Activated CD8-positive, alpha-beta memory T cell treated with anti-CD3 and anti-CD28 coated beads, Interleukin-2, amount 50 U/mL, for 1 hour (primary cell): ENCODE results near the gene RAB20.

Experiments
- DNase-seq: peaks from one replicate; pipeline ENCODE4 v3.0.0-alpha.2; 2020; ENCODE audit errors: extremely low read depth

The RAB20 gene

DNA sequence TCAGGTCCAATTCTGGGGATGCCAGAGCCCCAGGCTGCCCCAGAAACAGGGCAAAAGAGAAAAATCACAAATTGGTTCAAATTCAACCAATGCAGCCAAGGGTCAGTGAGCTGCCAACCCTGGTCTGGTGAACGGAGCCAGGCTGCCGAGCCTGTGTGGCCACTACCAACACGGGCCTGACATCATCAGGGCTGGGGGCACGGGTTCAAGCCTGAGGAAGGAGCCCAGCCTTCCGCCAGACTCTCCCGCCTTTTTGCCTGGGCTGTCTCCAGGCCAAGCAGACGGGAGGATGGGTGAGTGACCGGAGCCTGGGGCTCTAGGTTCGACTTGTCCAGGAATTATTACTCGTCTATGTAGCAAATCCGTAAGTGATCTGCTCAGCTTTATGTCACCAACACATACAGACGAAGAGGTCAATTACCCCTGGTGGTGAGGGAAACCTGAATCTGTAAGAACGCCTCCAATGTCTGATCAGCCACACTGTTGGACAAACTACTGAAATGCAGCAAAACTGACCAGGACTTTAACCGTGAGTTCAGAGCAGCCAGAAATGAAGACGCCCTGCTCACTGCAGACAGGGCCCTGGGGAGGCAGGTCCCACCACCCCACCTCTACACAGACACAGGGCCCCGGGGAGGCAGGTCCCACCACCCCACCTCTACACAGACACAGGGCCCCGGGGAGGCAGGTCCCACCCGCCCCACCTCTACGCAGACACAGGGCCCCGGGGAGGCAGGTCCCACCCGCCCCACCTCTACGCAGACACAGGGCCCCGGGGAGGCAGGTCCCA lies 31.8 kb downstream of the RAB20 start:
- DNase-seq = no peak

DNA sequence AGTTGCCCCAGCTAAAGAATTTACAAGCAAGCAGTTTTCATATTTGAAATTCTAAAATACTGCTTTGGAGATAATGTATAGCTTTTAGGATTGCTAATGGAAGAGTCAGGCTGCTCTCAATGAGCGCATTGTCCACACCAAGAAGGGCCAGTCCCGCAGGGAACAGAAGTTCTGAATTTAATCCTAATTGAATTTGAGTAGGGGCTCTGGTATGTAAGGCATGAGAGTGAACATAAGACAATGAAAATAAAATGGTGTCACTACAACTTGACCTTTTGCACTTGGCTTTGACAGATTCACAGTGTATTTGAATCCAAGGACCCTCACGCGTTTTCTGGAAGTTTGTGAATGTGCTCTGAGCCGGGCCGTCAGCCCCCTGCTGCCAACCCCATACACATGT lies 32.6 kb downstream of the RAB20 start:
- no peak for DNase-seq

DNA sequence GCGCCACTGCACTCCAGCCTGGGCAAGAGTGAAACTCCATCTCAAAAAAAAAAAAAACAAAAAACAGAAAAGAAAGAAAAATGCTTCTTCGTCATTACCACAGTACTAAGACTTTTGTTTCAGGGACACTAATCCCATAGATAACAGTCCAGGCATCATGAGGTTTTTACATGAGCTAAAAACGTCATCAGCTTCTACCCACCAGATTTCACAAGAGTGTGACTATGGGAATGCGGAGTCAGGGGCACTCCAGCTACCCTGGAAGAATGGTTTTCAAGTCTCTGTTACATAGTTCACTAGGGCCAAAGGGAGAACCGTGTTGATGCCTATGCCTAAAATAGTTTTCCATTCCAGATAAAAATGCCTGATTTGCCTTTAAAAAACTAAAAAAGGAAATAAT lies 33.2 kb downstream of the RAB20 start:
- DNase-seq = no peak

DNA sequence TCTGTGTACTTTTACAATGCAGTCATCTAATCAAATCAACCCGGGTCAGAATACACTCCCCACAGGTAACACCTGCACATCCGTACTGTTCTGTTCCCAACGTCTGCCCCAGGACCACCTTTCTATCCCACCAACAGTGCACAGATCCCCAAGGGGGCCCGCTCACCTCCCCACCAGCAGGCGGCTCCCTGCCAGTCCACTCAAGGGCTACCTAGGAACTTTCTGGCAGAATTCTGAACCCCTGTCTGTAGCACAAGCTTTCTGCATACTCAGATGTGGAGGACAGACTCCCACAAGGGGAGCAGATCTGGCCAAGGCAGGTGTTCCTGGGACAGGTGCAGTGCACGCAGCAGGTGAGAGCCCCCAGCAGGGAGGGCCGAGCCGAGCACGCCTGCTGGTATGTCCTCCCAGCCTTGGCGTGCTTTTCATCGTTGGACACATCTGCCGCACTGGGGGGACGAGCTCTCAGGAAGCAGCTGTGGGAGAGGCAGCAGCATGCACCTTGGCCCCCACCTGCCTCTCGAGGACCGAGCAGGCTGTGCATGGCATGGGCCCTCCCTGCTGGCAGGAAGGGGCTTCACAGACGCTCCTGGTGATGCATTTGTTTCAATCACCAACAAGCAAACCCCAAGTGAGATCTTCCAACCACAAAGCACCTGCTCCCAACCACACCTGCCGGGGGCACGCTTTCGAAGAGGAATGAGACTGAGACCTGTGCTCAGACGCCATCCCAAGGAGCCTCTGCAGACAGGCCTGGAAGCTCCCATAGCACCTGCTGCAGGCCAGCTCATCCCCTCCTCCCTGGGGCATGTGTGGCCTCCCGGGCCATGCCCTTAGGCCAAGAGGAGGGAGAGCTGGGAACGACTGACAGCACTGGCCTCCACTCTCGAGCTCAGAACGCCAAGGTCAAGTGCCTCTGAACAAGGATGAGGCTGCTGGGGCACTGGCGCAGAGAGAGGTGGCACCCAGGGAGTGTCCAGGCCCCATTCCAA lies 35.9 kb downstream of the RAB20 start:
- no peak for DNase-seq

DNA sequence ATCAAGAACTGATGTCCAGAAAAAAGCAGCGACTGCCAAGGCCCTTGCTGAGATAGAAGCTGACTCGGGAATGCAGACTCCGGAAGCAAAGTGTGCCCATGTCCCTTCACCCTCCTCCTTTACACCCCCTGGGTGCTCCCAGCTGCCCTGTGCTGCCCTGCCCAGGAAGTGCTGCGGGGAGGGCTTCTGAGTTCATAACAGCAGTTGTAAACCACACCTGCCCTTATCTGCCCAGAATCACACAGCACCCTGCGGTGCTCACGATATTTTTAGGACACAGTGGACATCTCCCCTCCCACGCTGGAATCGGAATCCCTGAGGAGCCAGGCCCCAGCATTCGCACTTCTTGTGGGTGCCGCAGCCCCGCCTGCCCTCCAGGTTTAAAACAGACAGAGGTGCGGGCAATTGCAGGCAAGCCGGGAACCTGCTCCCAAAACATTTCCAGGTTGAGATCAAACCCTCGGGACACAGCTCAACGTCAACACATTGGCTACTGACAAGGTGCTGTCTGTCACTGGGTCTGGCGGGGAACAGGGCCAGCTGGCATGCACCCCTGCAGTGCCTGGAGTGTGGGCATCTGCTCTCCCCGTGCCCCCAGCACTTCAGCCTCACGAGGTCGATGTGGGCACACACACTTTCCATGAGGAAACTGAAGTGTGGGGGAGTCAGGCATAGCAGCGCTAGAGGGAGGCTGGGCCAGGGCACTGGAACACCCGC lies 36.8 kb downstream of the RAB20 start:
- DNase-seq = no peak

DNA sequence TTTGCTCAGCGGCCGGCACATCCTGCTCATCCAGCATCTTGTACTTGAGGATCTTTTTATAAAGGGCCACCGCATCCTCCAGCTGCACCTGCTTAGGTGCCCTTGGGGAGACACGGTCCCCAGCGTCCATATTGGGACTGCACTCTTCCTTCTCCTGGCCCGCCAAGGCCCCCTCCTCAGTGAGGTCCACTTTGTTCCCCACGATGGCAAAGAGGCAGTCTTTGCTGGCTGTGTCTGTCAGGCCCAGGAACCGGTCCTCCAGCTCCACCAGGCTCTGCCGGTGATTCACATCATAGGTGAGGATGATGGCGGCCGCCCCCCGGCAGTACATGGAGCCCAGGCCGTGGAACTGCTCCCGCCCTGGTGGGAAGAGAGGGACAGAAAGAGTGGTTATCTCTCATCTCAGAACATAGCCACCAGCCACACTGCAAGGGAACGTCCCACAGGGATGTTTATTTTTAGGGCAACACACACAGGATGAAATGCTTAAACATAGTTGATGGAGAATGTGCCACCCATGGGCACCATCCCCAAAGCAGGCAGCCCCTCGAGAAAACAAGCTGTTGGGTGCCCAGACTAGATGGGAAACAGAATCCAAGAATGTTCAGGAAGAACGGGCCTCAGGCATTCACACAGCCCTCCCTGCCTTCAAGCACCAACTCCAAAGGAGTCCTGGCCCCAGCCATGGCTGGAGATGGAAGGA lies 37.5 kb downstream of the RAB20 start:
- DNase-seq = no peak

DNA sequence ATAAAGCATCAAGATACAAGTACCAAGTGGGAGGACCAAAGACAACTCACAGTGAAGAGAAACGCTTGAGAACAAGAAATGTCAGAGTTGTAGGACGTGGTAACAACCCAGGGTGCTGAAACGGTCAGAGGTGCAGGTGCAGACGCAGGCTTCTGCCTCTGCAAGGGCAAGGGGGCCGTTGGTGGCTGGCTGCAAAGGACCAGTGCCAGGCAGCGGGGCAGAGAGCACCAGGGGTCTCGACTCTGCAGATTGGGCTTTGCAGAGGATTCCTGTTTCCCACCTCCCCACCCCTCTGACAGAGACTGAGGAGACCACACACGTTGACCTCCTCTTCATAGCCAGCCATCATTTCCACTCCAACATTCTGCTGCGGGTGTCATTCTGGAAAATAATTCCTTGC lies 38.3 kb downstream of the RAB20 start:
- no peak for DNase-seq

DNA sequence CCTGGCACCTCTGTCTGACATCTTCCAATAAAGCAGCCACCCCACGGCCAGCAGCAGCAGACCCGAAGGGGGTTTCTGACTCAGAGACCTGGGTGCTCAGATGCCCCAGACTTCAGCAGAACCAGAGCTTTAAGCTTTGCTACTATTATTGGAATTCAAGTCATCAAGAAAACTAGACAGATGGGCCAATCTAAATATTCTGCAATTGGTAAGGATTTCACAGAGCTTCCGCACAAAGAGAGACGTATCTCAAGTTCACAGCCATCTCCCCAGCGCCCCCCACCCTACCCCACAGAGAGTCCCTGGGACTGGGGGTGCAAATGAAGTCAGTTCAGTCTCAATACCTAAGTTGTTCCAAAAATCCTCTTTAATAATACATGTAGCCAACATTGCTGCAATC lies 38.8 kb downstream of the RAB20 start:
- no peak for DNase-seq

DNA sequence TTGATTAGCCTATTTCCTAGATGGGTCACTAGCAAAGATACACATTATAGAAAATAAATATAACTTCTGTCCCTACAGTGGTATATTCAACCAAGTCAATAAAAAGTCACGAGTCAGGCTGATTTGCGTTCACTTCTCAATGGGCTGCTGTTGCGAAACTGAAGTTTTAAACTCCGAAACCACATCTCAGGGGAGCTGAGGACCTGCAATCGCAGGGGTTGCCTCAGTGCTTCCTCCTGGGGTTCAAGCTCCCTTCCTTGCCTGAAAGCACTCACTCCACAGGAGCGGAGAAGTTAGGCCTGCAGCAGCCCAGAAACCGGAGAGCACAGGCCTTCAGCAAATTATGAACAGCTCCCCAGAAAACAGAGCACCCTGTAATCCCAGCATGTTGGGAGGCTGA lies 39.6 kb downstream of the RAB20 start:
- no peak for DNase-seq

DNA sequence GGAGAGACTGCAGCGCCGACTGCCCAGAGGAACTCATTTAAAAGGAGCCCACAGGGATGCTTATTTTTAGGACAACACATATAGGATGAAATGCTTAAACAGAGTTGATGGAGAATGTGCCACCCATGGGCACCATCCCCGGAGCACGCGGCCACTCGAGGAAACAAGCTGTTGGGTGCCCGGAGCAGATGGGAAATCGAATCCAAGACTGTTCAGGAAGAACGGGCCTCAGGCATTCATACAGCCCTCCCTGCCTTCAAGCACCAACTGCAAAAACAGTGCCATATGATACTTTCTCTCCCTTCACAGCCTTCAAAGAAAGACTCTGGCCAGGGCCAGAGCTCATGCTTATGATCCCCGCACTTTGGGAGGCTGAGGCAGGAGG lies 40.2 kb downstream of the RAB20 start:
- DNase-seq = no peak

DNA sequence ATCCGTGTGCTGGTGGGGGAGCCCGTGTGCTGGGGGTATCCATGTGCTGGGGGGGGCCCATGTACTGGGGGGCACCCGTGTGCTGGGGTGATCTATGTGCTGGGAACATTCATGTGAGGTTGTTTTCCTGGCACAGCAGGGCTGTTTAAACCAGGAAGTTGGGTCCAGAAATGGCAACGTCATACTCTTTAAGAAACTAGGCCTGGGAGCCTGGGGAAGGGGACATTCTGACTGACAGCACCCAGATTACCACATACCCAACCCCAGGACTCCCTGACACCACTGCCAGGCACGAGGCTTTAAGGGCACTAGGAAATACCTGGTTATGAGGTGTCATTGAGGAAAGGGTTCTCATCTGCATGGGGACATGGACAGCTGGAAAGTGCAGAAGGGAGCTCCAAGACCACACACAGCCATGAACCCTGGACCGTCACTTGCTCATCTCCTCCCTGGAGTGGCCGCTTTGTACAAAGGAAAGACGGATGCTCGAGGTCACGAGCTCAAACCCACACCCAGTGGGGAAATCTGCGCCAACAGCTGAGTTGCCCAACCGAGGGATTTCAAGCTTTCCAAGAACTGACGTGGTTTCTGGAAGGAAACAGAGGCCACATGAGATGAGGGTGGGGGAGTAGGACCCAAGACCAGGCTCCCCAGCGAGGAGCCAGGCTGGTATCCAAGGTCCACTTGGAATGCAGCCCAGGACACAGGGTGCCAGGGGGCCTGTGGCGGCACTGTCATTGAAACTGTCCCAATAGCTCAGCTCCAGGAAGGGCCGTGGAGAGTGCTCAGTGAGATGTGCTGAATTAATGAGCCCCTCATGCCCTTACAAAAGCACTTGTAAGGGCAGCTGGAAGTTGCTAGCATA lies 40.9 kb downstream of the RAB20 start:
- no peak for DNase-seq

DNA sequence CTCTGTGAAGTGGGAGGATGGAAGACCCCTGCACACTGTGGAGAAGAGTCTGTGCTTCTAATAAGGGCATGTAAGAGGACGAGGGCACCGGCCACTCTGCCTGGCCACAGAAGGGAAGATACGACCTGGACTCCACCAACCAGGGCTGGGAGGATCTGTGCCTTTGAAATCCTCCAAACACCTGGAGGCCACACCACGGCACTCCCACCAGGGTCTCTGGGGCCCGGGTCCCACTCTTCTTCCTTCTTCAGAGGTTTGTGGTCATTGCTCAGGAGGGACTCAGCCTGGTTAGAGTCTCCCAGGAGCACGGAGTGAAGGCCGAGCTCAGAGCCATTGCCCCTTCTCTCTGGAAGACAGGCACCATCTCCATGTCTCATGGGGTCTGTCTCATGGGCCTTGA lies 42.0 kb downstream of the RAB20 start:
- no peak for DNase-seq

DNA sequence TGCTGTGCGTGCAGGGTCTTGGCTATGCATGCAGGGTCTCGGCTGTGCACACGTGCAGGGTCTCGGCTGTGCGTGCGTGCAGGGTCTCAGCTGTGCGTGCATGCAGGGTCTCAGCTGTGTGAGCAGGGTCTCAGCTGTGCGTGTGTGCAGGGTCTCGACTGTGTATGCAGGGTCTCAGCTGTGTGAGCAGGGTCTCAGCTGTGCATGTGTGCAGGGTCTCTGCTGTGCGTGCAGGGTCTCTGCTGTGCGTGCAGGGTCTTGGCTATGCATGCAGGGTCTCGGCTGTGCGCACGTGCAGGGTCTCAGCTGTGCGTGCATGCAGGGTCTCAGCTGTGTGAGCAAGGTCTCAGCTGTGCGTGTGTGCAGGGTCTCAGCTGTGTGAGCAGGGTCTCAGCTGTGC lies 42.5 kb downstream of the RAB20 start:
- DNase-seq = no peak

DNA sequence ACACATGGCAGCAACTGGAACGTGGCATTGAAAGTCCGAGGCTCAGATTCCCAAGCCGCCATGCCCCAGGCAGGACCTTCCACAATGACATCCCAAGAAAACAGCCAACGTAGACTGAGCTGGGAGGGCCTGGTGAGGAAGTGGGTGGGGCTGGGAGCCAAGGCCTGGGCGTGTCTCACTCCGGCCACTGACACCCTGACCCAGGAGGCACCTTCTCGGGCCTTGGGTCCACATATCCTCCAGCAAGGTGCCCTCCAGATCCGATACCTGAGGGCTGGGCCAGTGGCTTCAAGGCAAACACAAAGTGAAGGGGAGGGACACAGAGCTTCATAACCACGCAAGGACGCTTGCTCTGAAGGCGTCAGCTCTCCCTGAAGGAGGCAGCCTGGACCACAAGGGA lies 43.0 kb downstream of the RAB20 start:
- DNase-seq = no peak

DNA sequence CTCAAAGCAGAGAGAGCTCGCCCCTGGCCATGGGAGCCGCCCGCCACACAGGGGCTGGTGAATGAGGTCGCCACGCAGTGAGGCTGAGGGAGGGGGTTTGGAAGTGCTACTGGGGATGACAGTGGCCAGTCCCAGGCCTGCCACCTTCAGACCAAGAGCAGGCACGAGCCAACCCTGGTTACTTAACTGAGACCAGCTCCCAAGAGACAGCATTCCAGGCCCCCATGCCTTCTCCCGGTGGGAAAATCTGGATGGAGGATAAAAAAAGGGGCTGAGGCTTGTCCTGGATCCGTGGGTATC lies 43.3 kb downstream of the RAB20 start:
- no peak for DNase-seq

DNA sequence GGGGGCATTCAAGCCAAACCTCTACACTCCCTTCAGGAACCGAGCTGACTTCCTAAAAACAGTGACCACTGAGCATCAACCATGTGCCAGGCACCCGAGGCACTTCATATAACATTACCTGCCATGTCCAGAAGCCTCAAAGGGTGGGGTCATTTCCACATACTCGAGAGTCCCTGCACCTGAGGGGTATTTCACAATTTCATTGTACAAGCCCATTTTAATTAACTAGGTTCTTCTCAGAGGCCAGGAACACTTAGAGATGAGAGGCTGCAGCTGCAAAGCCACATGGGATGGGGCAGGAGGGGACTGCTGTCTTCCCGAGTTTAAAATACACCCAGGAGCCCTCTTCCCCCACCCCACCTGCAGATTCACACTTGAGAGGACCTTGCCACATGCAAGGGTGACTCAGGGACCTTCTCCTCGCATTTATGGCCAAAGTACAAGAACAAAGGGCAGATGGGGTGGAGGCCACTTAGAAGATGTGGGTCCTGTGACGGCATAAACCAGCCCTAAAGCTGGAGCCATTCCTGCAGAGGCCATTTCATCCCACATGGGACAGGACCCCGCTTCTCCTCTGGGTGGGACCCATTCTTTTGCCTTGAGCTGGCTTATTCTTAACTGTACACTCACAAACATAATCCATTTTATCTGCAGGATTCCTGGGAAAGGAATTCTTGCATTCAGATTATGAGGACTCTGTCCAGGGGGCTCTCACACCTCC lies 43.9 kb downstream of the RAB20 start:
- no peak for DNase-seq

DNA sequence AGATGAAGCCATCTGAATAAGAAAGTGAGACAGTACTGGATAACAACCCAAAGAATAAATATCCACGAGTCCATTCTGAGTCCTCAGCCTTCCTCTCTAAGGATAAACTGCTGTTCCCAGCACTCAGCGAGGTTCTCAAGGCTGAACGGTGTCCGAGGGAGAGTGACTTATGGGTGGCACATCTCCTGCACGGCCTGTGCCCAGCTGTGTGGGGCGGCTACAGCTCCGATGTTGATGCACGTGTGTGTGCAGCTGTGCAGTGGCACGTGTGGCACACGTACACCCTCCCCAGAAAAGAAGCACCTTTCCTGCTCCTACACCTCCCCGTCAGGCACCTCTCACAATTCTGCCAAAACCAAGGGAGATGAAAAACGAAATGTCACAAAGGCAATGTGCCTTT lies 45.0 kb downstream of the RAB20 start:
- DNase-seq = no peak

DNA sequence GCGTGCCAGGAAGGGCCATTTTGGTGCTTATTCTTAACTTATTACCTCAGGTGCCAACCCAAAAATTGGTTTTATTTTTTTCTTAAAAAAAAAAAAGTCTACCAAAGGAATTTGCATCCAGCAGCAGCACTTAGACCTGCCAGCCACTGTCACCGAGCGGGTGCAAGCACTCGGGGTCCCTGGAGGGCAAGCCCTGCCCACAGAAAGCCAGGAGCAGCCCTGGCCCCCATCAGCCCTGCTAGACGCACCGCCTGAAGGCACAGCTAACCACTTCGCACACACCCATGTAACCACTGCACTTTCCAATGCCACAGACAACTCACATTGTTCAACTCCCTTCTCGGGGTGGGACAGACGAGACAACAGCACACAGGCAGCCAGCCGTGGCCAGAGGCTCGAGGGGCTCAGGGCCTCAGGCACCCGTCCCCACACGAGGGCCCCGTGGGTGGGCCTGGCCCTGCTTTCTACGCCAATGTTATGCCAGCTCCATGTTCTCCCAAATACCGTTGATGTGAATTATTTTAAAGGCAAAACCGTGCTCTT lies 49.3 kb downstream of the RAB20 start:
- DNase-seq = no peak

DNA sequence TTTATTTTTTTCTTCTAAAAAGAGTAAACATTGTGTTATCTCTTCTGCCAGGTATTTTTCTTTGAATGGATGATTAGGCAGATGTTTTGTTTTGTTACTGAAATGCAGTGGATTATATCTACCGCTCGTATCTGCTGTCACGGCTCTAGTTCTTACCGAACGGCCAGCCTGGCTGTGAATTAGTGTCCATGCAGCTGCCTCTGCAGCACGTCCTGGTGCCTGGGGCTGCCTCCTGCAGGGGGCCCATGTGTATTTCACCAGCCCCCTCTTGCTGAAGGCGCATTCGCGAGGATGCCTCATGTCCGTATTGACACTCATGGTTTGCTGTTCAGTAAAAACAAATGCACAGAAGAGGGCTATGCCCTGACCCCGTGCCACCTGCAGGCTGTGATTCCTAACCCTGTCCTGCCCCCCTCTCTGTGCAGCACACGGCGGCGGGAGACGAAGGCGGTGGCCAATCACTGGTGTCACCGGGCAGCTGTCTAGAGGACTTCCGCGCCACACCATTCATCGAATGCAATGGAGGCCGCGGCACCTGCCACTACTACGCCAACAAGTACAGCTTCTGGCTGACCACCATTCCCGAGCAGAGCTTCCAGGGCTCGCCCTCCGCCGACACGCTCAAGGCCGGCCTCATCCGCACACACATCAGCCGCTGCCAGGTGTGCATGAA lies 49.9 kb downstream of the RAB20 start:
- DNase-seq = no peak
